HPDE6-E6E7 (cell line): ENCODE data around the gene CCDC33.

Experiments used
- DNase-seq: peaks from one replicate; pipeline ENCODE4 v3.0.0; 2011; ENCODE audit warnings: missing footprints; ENCODE audit errors: extremely low spot score

CCDC33 gene

GRCh38 chr15:74381481-74381880, 145.4 kb downstream of the CCDC33 start:
- DNase-seq: no peak

DNA sequence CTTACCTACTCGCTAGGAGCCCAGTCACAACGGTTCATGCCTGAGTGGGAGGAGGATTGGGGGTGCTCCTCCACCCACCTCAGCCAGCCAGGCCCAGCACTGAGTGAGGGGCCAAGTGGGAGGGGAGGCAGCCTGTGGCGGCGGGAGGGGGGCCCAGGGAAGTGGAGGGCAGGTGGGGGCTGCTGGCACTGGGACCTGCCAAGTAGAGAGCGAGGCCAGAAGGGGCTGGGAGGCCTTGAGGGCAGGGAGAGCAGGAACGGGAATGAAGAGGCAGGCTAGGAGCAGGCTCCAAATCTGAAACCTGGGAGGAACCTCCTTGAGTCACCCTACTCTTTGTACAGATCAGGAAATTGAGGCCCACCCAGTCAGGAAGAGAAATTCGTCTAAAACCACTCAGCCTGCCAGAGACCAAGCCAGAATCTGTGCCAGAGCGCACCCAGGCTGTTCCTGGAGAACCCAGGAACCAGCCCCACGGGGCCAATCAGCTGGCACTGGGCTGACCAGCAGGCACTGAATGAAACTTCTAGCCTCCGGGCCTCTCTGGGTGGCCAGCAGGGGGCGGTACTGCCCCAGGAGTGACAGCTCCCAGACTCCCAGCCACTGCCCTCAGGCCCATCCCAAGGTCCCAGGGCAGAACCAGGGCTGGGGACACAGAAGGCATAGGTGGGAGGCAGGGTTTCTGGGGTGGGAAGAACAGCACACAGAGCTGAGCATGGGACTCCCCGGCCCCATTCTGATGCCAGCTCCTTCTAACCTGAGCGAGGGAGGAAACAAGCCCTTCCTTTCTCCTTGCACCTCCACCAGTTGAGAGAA, 146.1 kb downstream of the CCDC33 start:
- peak; percentile 85 for DNase-seq

GRCh38 chr15:74383286-74383685, 147.2 kb downstream of the CCDC33 start:
- no peak for DNase-seq

DNA sequence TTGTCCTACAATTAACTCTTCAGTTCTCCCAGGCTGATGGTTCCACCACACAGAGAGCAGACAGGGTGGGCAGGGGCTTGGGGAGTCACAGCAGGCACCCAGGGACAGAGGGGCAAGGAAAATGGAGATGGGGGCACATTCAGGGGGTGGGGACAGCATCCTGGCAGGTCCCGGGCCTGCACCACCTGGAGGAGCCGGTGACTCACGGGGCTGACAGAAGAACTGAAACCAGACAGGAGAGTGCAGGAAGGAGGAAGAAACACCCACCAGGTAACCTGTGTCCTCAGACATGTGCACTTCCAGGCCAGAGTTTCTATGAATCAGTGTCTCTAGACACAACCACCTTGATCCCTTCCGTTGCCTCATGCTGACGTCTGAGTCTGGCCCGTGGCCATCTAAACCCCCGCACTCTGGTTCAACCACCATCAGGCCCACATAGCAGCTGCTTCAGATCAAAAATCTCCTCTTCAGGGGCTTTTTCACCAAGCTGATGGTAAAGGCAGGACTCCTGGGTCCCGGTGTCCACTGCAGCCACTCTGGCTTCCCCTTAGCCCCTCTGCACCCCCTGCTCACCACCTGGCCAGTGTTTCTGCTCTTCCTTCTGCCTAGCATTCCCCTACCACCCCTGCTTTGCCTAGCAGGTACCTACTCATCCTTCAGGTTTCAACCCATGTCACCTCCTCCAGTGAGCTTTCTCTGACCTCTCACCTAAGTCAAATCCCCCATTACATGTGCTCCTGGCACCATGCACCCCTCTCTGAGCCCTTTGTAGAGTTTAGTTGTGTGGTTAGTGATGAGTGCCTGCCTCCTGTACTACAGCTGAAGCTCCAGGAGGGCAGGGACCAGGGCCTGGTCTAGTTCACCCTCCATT, 147.8 kb downstream of the CCDC33 start:
- DNase-seq: peak; percentile 98

- no peak for DNase-seq
These were observed 148.4 kb downstream of the CCDC33 start for GRCh38 chr15:74384566-74384880.

DNA sequence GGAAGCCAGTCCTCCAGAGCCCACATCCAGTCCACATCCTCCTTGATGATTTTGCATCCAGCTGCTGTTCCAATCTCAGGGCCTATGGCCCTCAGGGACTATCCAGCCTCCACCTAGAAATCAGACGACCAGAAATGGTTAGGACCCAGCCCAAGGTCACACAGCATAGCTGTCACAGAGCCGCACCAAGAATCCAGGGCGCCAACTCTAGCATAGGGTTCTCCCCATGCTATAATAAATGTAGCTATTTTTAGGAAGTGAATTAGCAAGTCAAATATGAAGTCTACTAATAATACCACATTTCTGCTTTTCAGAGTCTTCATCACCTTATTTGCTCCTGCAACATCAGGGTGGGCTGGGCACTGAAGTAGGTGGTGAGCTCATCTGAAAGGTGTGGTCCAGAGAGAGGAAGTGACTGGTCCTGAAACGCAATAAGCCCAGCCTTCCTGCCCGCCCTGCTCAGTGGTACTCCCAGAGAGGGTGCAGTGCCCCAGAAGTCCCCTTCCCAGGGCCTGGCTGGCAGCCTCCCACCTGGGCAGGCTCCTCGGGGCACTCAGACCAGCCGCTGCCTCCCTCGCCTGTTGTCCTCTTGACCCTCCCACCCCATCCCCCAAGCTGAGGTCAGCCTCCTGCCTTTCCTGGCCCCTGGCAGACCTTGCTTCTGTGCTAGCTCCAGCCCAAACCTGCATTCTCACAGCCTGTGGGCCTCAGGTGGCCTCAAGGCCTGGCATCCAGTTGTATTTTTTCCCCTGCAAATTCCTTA, 148.9 kb downstream of the CCDC33 start:
- DNase-seq: peak; percentile 88

DNA sequence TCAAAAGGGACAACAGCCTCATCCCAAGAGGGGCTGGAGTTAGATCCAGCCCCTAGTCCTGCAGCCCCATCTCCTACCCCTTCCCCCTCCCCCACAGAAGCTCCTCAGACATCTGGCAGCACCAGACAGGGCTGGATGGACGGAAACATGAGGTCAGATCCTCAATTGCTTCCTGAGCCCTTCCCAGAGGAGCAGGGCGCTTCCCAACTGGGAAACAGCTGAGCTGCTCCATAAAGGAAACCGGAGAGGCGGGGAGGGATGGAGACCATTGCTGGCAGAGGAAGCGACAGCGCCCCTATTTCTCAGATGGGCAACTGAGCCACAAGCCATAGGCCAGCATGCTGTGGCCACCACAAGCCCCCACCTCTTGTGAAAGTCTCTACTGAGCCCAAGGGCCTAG, 149.6 kb downstream of the CCDC33 start:
- DNase-seq: no peak
